Stomach smooth muscle (tissue), 2 donors: ENCODE measurements around the gene BBS12.

ENCODE experiments used
- H3K27ac ChIP-seq: one replicate; pipeline ENCODE4 v1.7.0; 2013; ENCODE audit warnings: mild to moderate bottlenecking, low read length, inconsistent platforms
- H3K27me3 ChIP-seq, 2 donors: one replicate each; pipeline ENCODE4 v1.7.0; 2013; ENCODE audit warnings: low read length in 2 of 2; ENCODE audit not compliant: insufficient read depth in 2 of 2, control insufficient read depth in 1 of 2
- H3K36me3 ChIP-seq, 2 donors: one replicate each; pipeline ENCODE4 v1.7.0; 2013; ENCODE audit warnings: low read length in 2 of 2; ENCODE audit not compliant: control insufficient read depth in 2 of 2, insufficient read depth in 2 of 2
- H3K4me1 ChIP-seq: one replicate; pipeline ENCODE4 v1.7.0; 2013; ENCODE audit warnings: low read length; ENCODE audit not compliant: control insufficient read depth, insufficient read depth
- H3K4me3 ChIP-seq, 2 donors: one replicate each; pipeline ENCODE4 v1.7.0; 2013; ENCODE audit warnings: low read length in 2 of 2
- H3K9ac ChIP-seq, 2 donors: one replicate each; pipeline ENCODE4 v1.7.0; 2013; ENCODE audit warnings: low read length in 2 of 2, mild to moderate bottlenecking in 1 of 2
- H3K9me3 ChIP-seq, 2 donors: one replicate each; pipeline ENCODE4 v1.7.0; 2013; ENCODE audit warnings: low read length in 2 of 2; ENCODE audit not compliant: control insufficient read depth in 2 of 2
- donor health status: healthy.
- donor health status: Pancreatic carcinoma.

The BBS12 gene

DNA sequence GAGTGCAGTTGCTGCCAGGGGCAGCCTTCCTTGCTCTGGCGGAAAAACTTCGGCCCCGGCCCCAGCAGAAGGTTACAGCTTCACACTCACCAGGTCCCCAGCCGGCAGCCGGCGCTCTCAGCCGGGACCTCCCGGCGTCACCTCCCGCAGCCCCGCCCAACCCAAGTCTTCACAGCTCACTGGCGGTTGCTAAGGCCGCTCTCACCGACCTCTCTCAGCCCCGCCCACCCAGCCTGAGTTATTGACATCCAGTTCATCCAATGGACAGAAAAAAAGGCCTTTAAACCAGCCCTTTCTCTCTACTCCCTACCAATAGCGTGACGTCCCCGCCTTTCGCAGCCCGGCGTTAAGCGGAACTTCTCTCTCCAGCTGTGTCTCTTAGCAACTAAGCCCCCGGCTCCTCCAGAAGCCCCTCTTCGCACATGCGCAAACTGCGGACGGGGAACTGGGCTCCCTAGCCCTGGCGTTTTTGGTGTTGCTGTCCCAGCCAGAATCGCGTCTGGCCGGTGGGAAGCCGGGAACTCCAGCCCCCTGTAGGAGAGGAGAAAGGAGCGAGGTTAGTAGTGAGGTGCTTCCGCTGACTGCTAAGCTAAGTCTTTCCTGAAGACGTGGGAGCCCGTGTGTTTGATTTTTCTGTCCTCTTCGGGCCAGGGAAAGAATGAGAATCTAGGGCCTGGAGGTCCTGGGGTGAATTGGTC, at the start of gene BBS12:
TSS of gene BBS12 (plus strand) at position 376 of the 698 bp plus-strand sequence. CDS start 9,189 bp downstream, outside the sequence.
- peaks cover 0 to 3% of the 10 kb centered on the region in 2 donors for H3K36me3 ChIP-seq
- H3K9ac ChIP-seq = peak within 1 kb of the TSS; percentile 68 to 84
- H3K4me3 ChIP-seq = peak within 1 kb of the TSS; percentile 88 to 93
- H3K27ac ChIP-seq = peak within 1 kb of the TSS; percentile 85
- no peaks in the 10 kb centered on the region for H3K9me3 ChIP-seq
- no peaks in the 10 kb centered on the region for H3K27me3 ChIP-seq
- no peaks in the 10 kb centered on the region for H3K4me1 ChIP-seq

GRCh38 chr4:122686691-122687090, 45.8 kb upstream of the BBS12 start:
- Histone ChIP-seq H3K9ac (no peak overlapping the region), H3K4me1 (no peaks in the 10 kb centered on the region), H3K27ac (no peak overlapping the region), H3K9me3 (no peaks in the 10 kb centered on the region), H3K4me3 (no peak overlapping the region), H3K36me3 (no peaks in the 10 kb centered on the region), H3K27me3 (no peaks in the 10 kb centered on the region)

DNA sequence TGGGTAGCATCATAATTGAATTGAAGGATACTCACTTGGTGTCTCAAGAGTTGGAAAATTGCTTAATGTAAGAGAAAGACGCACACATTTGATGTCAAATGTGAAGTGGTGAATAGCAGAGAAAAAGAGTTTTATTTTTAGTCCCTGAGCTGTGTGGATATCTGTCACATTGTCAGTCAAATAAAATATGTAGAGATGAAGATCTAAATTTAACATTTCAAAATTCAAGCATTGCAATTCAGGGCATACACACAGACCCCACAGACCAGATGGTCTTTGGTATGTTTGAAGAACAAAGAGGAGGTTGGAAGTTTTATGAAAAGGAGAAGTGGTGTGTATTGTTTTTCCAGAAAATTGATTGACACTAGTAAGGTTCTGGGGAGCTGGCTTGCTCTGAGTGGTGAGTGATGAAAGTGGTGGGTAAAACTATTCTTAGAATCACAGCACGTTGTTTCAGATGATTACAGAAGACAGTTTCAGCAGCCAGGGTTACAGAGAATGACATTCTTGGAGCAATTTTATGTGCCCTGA, 44.9 kb upstream of the BBS12 start:
- no peaks in the 10 kb centered on the region for H3K27me3 ChIP-seq
- H3K36me3 ChIP-seq = no peaks in the 10 kb centered on the region
- H3K4me3 ChIP-seq = no peak overlapping the region
- no peaks in the 10 kb centered on the region for H3K4me1 ChIP-seq
- H3K9me3 ChIP-seq = no peaks in the 10 kb centered on the region
- H3K9ac ChIP-seq = no peak overlapping the region
- H3K27ac ChIP-seq = no peak overlapping the region

GRCh38 chr4:122688529-122689140, 43.9 kb upstream of the BBS12 start:
- Histone ChIP-seq H3K4me1 (no peaks in the 10 kb centered on the region), H3K27me3 (no peaks in the 10 kb centered on the region), H3K36me3 (no peaks in the 10 kb centered on the region), H3K4me3 (peak overlapping the region; percentile 3 to 33), H3K9ac (no peak overlapping the region), H3K27ac (no peak overlapping the region), H3K9me3 (no peaks in the 10 kb centered on the region)

DNA sequence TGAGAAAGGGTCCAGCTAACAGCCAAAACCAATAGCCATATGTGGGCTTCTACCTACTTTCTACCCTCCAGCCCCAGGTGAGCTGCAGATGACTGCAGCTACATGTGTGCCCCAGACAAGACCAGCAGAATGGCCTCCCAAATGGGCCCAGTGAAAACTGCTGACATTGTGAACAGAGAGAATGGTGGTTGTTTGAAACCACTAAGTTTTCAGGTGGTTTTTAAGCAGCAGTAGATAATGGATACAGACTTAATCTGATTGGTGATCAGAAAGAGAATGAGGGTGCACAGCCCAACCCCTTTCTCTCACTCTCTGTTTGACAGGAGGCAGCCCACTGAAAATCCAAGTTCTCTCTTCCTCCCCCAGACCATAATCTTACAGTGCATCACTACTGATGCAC, 42.5 kb upstream of the BBS12 start:
- no peak overlapping the region for H3K4me3 ChIP-seq
- H3K27me3 ChIP-seq = no peaks in the 10 kb centered on the region
- H3K4me1 ChIP-seq = no peaks in the 10 kb centered on the region

DNA sequence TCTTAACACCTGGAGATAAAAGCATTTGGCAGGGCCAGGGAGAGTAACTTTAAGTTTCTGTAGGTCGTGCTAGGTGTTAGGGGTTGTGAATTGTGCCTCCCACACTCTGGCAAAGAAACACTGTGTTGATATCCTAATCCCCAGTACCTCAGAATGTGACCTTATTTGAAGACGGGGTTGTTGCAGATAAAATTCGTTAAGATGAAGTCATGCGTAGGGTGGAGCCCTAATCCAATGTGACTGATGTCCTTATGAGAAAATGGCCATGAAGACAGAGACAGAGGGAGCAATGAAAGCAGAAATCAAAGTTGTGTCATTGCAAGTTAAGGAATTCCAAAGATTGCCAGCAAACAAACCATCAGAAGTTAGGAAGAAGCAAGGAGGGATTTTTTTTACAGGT, 40.5 kb upstream of the BBS12 start:
- H3K27me3 ChIP-seq = no peaks in the 10 kb centered on the region
- H3K36me3 ChIP-seq = no peaks in the 10 kb centered on the region
- no peak overlapping the region for H3K9ac ChIP-seq
- no peak overlapping the region for H3K27ac ChIP-seq
- H3K4me3 ChIP-seq = no peak overlapping the region
- no peaks in the 10 kb centered on the region for H3K4me1 ChIP-seq
- H3K9me3 ChIP-seq = no peaks in the 10 kb centered on the region

More for the DNA sequence above, 42.5 kb upstream of the BBS12 start:
- Histone ChIP-seq H3K9me3 (no peaks in the 10 kb centered on the region), H3K36me3 (no peaks in the 10 kb centered on the region), H3K9ac (no peak overlapping the region), H3K27ac (no peak overlapping the region)

DNA sequence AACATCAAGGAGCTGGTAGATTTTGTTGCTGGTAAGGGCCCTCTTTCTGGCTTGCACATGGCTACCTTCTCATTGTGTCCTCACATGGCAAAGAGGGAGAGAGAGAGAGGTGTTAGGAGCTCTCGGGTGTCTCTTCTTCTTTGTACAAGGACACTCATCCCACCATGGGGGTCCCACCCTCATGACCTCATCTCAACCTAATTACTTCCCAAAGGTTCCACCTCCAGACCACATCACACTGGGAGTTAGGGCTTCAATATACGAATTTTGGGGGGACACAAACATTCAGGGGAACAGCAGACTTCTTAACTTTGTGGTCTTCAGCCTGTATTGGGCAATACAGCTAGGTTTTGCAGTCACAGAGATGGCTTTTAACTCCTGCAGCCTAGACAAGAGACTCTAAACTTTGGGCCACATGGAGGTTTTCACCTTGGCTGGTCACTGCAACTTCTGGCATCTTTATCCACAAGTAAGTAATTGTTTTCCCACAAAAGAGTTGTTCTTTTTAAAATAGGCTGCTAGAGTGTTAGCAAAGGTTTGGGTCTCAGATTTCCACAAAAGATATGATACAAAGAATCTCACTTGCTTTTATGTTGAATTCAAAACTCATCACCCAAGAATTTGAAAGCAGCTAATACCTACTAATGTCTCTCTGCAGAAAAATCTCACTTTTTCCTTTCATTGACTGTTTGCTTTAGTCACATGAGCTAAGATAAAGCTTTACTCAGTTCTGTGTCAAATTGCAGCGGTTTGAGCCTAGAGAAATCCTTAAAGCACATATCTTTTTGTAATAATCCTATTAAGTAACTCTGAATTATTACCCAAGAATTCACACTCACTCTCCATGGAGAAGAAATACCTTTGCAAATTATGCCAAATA, 39.6 kb upstream of the BBS12 start:
- H3K27me3 ChIP-seq = no peaks in the 10 kb centered on the region
- no peaks in the 10 kb centered on the region for H3K36me3 ChIP-seq
- no peak overlapping the region for H3K27ac ChIP-seq
- no peaks in the 10 kb centered on the region for H3K4me1 ChIP-seq
- H3K9ac ChIP-seq = no peak overlapping the region
- no peaks in the 10 kb centered on the region for H3K9me3 ChIP-seq
- H3K4me3 ChIP-seq = no peak overlapping the region

- Histone ChIP-seq H3K4me1 (no peaks in the 10 kb centered on the region), H3K9ac (no peak overlapping the region), H3K36me3 (no peaks in the 10 kb centered on the region), H3K27ac (no peak overlapping the region), H3K4me3 (no peak overlapping the region), H3K9me3 (no peaks in the 10 kb centered on the region), H3K27me3 (no peaks in the 10 kb centered on the region)
These were observed 37.3 kb upstream of the BBS12 start for GRCh38 chr4:122695226-122695625.

GRCh38 chr4:122700178-122700725, 32.3 kb upstream of the BBS12 start:
- H3K4me1 ChIP-seq = no peaks in the 10 kb centered on the region
- no peak overlapping the region for H3K27ac ChIP-seq
- H3K27me3 ChIP-seq = no peaks in the 10 kb centered on the region
- H3K9ac ChIP-seq = no peak overlapping the region
- no peak overlapping the region for H3K4me3 ChIP-seq
- H3K36me3 ChIP-seq = no peaks in the 10 kb centered on the region
- no peaks in the 10 kb centered on the region for H3K9me3 ChIP-seq

DNA sequence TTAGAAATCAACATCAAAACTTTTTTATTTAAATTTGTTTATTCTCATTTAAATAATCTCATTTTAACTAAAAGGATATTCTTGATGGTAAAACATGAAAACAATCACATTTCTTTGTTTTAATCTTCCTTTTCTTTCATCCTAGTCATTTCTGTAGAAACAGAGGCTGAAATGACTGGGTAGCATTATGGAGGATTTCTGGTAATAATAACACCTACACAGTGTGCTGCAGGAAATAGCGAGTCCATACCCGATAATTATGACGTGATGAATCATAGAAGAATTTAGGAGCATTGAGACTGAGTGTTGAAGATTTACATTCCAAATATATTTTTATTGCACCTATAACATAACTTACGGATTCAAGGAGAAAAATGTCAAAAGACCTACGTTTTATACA, 31.4 kb upstream of the BBS12 start:
- no peak overlapping the region for H3K4me3 ChIP-seq

More for the DNA sequence above, 31.4 kb upstream of the BBS12 start:
- no peaks in the 10 kb centered on the region for H3K4me1 ChIP-seq
- no peak overlapping the region for H3K9ac ChIP-seq
- no peak overlapping the region for H3K27ac ChIP-seq
- H3K36me3 ChIP-seq = no peaks in the 10 kb centered on the region
- H3K9me3 ChIP-seq = no peaks in the 10 kb centered on the region
- no peaks in the 10 kb centered on the region for H3K27me3 ChIP-seq
